ENCODE results near the gene DENND11. TPM values are rescaled to one million over a fixed set of nuclear protein-coding genes. Genes with fewer than 3 reads are reported as not detected.

Gene DENND11
- total RNA-seq, 1 experiment from 2014 or later, result 17.9 TPM

GRCh38 chr7:141685285-141686023 lies 16.5 kb downstream of the DENND11 start:
- no peak for DNase-seq (ENCODE audit: low read depth)

GRCh38 chr7:141679014-141679413 lies 23.0 kb downstream of the DENND11 start:
- no peak for DNase-seq (ENCODE audit: low read depth)

- DNase-seq (ENCODE audit: low read depth), result peak; percentile 58
These were observed 25.3 kb downstream of the DENND11 start for GRCh38 chr7:141676618-141677017.

GRCh38 chr7:141675436-141676215 lies 26.3 kb downstream of the DENND11 start:
- DNase-seq (ENCODE audit: low read depth), result no peak

GRCh38 chr7:141674702-141675101 lies 27.3 kb downstream of the DENND11 start:
- DNase-seq (ENCODE audit: low read depth), result peak; percentile 41

GRCh38 chr7:141674171-141674671 lies 27.7 kb downstream of the DENND11 start:
- DNase-seq (ENCODE audit: low read depth), result peak; percentile 69

GRCh38 chr7:141673346-141673745 lies 28.6 kb downstream of the DENND11 start:
- DNase-seq (ENCODE audit: low read depth), result no peak

GRCh38 chr7:141671705-141672496 lies 30.1 kb downstream of the DENND11 start:
- DNase-seq (ENCODE audit: low read depth), result no peak

GRCh38 chr7:141668853-141669252 lies 33.1 kb downstream of the DENND11 start:
- DNase-seq (ENCODE audit: low read depth), result no peak

GRCh38 chr7:141666071-141666470 lies 35.9 kb downstream of the DENND11 start:
- DNase-seq (ENCODE audit: low read depth), result no peak

GRCh38 chr7:141665208-141666035 lies 36.5 kb downstream of the DENND11 start:
- DNase-seq (ENCODE audit: low read depth), result no peak

GRCh38 chr7:141664450-141664849 lies 37.5 kb downstream of the DENND11 start:
- no peak for DNase-seq (ENCODE audit: low read depth)

GRCh38 chr7:141663081-141663849 lies 38.7 kb downstream of the DENND11 start:
- DNase-seq (ENCODE audit: low read depth), result no peak

GRCh38 chr7:141660259-141660658 lies 41.7 kb downstream of the DENND11 start:
- DNase-seq (ENCODE audit: low read depth), result no peak

GRCh38 chr7:141659501-141659900 lies 42.5 kb downstream of the DENND11 start:
- DNase-seq (ENCODE audit: low read depth), result no peak

GRCh38 chr7:141654551-141654950 lies 47.4 kb downstream of the DENND11 start:
- DNase-seq (ENCODE audit: low read depth), result peak; percentile 83

GRCh38 chr7:141652691-141653090 lies 49.3 kb downstream of the DENND11 start:
- no peak for DNase-seq (ENCODE audit: low read depth)

All from Daoy (cell line).